HG02623 (cell line): ENCODE data around the gene TREX2.

Source experiments
- ATAC-seq: cut with Tn5 transposase; IDR thresholded peaks from one replicate; pipeline ENCODE4 v1.9.1; 2021; ENCODE audit warnings: moderate library complexity; ENCODE audit not compliant: unreplicated experiment

The TREX2 gene

GRCh38 chrX:153476666-153477363 lies 31.0 kb upstream of the TREX2 start:
- no peak for ATAC-seq

DNA sequence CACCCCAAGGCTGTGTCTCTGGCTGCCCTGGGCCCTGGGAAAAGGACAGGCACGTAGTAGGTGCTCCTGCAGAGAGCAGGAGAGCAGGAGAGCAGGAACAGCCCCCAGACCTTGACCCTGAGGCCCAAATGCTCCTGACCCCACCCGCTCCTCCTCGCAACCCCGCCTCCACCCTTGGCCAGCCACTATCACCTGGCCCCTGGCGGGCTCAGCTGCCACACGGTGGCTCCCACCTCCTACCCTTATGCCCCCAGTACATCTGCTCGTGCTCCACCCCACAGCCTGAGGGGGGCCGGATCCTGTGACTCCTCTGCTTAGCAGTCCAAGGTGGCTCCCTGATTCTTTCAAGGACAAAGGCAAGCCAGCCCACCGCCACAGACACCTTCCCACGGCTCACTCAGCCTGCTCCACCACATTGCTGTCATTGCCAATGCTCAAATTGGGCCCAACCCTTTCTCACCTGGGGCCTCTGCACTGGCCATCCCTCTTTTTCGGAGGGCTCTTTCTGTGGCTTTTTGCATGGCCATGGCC lies 30.0 kb upstream of the TREX2 start:
- no peak for ATAC-seq

DNA sequence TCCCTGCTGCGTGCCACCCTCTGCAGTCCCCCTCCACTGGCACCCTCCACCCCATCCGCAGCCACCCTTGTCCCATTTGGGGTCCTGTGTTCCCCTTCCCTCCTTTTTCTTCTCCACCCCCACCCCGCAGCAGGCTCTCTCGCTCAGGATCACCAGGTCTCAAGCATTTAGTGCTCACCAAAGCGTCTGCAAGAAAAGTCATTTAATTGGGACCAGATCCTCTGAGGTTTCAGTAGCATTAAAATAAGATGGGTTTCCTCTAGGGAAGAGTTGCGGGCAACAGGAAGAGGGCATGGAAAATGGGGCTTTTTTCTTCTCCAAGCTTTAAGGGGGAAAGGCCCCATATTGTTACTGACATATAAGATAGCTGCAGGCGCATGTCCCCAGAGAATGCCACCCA lies 29.4 kb upstream of the TREX2 start:
- no peak for ATAC-seq

DNA sequence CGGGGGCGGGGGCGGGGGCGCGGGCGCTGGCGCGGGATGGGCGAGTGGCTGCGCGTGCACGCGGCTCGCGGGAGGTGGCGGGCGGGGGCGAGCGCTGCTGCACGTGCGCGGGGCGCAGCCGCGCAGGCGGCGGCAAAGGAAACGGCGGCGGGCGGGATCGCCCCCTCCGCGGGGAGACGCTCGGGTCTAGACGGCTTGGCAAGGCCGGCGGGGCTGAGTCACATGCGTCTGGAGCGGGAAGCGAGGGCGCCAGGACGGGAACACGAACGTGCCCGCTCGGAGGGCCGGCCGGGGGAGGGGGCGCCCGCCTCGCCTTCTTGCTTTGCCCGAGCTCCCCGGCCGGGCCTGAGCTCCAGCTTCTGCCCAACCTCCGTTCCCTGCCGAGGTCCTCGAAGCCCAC lies 28.9 kb upstream of the TREX2 start:
- no peak for ATAC-seq

DNA sequence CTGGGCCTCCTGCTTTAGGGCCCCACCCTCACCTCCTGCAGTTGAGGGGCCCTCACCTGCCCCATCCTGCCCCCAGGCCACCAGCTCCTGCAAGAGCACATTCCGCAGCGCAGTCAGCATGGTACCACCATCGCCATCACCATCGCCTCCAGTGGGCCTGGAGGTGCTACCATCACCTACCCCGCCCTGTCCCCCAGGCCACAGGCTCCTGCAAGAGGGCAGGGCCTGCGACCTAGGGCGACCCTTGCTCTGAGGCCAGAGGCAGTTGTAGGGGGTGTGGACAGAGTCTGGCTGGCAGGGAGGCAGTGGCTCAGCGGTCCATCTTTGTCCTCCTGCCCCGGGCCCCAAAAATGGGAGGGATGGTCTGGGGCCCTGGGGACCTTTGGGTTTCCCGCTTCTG lies 28.4 kb upstream of the TREX2 start:
- ATAC-seq, result no peak

DNA sequence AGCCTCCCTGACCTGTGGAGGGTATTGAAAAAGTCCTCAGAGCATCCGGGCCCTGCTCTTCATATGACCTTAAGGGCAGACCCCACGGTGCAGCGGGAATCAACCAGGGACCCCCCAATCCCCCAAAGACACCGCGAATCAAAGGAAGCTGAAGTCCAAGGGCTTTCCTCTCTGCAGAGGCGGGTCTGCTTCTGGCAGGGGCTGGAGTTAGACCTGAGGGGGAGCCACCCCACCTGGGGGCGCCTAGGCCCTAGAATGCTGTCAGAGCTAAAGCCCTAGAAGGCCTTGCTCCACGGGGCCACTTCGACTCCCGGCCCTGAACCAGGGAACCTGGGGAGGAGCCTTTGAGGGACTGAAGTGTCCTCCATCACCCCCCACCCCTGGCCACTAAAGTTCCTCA lies 27.3 kb upstream of the TREX2 start:
- no peak for ATAC-seq

- no peak for ATAC-seq
These were observed 25.9 kb upstream of the TREX2 start for GRCh38 chrX:153471663-153472280.

DNA sequence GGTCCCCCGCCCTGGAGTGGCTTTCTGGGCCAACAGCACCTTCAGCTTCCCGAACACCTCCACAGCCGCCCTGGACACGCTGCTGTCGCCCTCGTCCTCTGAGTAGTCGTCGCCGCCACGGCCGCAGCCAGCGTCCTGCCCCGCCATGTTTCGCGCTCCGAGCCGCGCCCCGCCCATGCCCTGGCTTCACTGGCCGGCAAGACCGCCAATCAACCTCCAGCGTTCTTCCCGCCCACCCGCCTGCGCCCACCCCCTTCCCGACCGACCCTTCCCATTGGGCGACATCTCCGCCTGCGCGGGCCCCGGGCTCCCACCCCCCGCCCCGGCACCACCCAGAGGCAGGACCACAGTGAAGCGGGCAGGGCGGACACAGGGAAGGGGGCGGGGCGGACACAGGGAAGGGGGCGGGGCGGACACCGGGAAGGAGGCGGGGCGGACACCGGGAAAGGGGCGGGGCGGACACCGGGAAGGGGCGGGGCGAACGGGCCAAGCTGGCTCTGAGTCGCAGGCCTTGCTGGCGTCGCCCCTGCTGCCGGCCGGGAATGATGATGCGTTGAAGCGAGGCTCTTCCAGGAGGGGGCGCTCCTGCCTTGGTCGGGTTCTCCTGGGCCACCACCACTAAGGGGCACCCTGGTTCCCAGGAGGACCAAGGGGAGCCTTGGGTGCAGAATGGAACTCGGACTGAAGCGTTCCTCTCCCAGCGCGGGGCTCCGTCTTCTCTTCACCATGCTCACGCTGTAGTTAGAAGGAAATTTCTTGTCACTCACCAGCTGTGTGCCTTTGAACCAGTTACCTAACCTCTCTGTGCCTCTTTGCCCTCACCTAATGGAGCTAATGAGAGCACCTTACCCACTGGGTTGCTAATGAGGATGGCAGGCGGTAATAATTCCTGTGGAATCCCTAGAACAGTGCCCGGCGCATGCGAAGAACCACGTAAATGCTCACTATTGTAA lies 24.8 kb upstream of the TREX2 start, which contains the start of gene HAUS7:
HAUS7 (minus strand) TSS at position 166 of the 953 bp plus-strand sequence; CDS start at position 147, 19 bp downstream.
- ATAC-seq, result peak; percentile 82

DNA sequence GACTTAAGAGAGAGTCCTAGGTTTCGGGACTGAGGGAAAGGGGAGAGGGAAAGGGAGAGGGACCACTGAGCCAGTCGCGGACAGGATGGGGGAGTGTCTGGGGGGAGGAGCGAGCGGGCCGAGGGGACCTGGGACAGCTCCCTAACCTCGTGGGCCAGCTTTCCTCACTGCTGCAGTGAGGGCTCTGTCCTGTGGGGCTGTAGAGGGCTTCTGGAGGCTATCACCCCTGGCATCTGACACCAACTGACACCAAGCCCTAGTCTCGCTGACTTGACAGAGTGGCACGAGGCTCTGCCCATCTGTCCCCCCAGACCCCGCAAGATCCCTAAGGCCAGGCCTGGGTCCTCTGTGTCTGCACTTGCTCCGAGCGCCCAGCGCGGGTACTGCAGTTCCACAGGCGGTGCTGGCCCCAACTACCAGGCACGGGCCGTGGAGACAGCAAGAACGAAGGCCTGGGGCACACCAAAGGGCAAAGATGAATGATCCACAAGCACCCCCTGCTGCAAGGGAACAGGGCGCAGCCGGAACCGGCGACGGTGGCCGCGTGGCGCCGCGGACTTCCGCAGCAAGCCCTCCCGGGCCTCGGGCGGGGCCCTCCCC lies 24.1 kb upstream of the TREX2 start:
- ATAC-seq, result peak; percentile 36

- ATAC-seq, result no peak
These were observed 22.2 kb upstream of the TREX2 start for GRCh38 chrX:153468008-153468580.

- ATAC-seq, result no peak
These were observed 20.0 kb upstream of the TREX2 start for GRCh38 chrX:153465691-153466380.

DNA sequence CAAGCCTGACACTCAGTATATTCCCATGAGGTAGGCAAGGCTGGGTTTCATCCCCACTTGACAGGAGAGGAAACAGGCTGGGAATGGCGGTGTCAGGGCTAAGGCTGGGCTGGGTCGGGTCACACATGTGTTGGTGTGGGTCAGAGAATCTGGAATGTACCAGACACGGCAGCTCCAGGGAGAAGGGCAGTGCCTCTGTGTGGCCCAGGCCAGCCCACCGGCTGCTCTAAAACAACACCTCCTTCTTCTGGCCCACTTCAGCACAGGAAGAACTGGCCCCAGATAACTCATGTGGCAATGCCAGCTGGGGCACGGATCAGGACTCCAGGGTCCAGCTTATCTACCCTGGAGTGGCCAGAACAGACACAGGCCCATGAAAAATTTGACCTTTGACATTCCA lies 18.3 kb upstream of the TREX2 start:
- ATAC-seq, result no peak

- no peak for ATAC-seq
These were observed 17.7 kb upstream of the TREX2 start for GRCh38 chrX:153463556-153463955.

DNA sequence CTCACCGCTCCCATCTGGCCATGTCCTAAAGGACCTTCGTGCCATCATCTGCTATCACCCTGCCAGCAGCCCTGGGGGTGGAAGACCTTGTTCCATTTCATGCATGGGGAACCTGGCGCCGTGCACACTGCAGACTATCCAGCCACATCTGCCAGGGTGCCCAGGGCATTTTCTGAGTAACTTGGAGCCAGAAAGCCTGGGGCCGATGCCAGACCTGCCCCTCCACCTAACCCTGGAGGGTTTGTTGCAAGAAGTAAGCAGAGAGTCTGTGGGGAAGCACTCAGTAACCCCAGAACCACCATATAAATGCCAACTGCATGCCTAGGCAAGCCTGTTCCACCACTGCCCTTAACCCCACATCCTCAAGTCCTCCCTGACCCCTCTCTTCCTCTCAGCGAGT lies 17.2 kb upstream of the TREX2 start:
- ATAC-seq, result no peak

GRCh38 chrX:153462291-153462690 lies 16.4 kb upstream of the TREX2 start:
- no peak for ATAC-seq

DNA sequence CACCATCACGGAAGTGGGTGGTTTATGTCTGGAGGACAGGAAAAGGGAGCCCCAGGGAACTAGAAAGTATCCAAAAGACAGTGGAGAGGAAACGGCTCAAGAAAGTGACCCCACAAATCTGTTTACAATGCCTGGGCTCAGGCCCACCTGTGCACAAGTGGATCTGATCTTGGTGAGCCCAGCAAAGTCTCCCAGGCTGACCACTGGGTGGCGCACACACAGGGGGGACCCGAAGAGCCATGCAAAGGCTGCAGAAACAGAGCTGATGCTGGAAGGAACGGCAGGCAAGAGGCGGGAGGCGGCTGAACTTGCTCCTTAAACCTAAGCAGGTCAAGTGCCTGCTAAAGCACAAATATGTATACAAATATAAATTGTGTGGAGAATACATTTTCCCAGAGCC lies 15.0 kb upstream of the TREX2 start:
- ATAC-seq, result no peak

GRCh38 chrX:153459986-153460385 lies 14.1 kb upstream of the TREX2 start:
- ATAC-seq, result no peak

DNA sequence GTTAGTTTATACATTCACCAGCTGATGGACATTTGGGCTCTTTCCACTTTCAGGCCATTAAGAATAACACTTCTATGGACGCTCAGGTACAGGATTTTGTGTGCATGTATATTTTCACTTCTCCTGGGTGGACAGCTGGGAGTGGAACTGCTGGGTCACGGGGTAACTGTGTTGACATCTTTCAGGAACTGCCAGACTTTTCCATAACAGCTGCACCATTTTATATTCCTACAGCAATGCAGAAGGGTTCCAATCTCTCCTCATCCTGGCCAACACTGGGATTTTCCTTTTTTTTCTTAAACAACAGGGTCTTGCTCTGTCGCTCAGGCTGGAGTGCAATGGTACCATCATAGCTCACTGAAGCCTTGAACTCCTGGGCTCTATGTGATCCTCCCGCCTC lies 12.6 kb upstream of the TREX2 start:
- ATAC-seq, result no peak

- ATAC-seq, result no peak
These were observed 12.1 kb upstream of the TREX2 start for GRCh38 chrX:153457827-153458466.
